ENCODE measurements around the gene SYT12.

The SYT12 gene

DNA sequence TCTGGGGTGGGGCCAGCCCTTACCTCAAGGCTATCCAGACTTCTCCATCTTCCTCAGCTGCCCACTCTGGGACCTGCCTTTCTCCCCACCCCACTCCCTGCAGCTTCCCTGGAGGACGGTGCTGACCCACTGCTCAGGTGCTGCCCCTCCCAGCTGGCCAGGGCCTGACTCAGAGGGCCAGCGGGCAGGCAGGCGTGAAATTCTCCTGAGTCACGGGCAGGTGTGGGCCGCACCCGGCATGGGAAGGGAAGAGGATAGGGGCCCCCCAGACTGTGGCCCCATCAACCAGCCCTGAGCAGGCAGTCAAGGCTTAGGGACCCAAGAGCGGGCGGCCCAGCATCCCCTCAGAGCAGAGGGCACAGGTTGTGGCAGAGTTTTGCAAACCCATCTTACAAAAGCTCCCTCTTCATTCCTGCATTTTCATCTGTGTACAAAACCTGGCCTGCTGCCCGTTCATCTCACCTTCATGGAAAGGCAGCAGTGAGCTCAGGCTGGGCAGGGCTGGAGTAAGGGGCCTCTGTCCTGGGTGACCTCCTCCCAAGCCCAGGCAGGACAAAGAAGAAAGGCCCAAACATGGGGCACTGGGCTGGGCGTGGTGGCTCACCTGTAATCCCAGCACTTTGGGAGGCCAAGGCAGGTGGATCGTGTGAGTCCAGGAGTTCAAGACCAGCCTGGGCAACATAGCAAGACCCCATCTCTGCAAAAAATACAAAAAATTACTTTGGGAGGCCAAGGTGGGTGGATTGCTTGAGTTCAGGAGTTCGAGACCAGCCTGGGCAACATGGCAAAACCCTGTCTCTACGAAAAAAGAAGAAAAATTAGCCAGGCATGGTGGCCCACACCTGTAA lies 39.8 kb downstream of the SYT12 start:
- TF ChIP-seq REST (IDR thresholded peaks at IDR 0.05; ENCODE audit: insufficient read depth in 1 of 2, low read depth in 2 of 2, low read length in 2 of 2) (no peak), FOXP2 (optimal IDR thresholded peaks at IDR 0.05; ENCODE audit: borderline replicate concordance, extremely low read depth, extremely low read length, insufficient read depth) (no peak), TAF1 (IDR thresholded peaks at IDR 0.05; ENCODE audit: borderline replicate concordance, insufficient read depth, low read length) (no peak), POLR2AphosphoS5 (IDR thresholded peaks at IDR 0.05; ENCODE audit: low read depth, low read length) (no peak), SIN3A (IDR thresholded peaks at IDR 0.05; ENCODE audit: borderline replicate concordance, insufficient read depth, low read length) (no peak)

DNA sequence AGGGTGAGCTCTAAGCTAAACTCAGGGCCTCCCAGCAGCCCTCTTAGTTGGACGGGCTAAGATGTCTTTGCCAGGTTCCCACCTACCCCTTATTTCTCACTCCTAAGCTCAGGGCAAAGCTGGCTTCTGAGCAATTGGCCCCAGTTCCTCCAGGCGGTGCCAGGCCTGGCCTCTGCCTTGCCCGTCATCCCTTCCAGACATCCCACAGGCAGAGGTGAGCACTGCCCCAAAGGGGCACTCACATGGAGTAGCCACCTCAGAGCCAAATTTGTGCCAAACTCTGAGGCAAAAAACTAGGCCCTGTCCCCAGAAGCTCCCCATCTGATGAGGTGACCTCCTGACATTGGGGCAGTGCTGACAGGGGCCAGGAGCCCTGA lies 43.4 kb downstream of the SYT12 start:
- TF ChIP-seq TAF1 (IDR thresholded peaks at IDR 0.05; ENCODE audit: borderline replicate concordance, insufficient read depth, low read length): no peak
- TF ChIP-seq REST (IDR thresholded peaks at IDR 0.05; ENCODE audit: insufficient read depth in 1 of 2, low read depth in 2 of 2, low read length in 2 of 2): no peak

GRCh38 chr11:67071420-67072284 lies 48.7 kb downstream of the SYT12 start:
- TF ChIP-seq SIN3A (IDR thresholded peaks at IDR 0.05; ENCODE audit: borderline replicate concordance, insufficient read depth, low read length) (no peak), REST (IDR thresholded peaks at IDR 0.05; ENCODE audit: insufficient read depth in 1 of 2, low read depth in 2 of 2, low read length in 2 of 2) (no peak), POLR2AphosphoS5 (IDR thresholded peaks at IDR 0.05; ENCODE audit: low read depth, low read length) (no peak), FOXP2 (optimal IDR thresholded peaks at IDR 0.05; ENCODE audit: borderline replicate concordance, extremely low read depth, extremely low read length, insufficient read depth) (peak; percentile 46), TAF1 (IDR thresholded peaks at IDR 0.05; ENCODE audit: borderline replicate concordance, insufficient read depth, low read length) (no peak)

DNA sequence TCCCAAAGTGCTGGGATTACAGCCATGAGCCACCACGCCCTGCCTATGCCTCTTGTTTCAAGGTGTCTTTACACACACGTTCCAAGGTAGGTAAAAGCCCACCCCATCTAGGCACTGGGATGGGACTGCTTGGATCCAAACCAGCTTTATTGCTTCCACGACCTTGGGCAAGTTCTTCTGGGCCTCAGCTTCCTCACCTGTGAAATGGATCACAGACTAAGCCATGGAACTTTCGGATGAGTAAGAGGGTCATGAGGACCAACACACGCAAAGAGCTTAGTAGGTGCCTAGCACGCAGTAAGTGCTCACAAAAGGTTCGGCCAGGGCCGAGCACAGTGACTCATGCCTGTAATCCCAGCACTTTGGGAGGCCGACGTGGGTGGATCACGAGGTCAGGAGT lies 49.4 kb downstream of the SYT12 start:
- TF ChIP-seq FOXP2 (optimal IDR thresholded peaks at IDR 0.05; ENCODE audit: borderline replicate concordance, extremely low read depth, extremely low read length, insufficient read depth) (no peak), POLR2AphosphoS5 (IDR thresholded peaks at IDR 0.05; ENCODE audit: low read depth, low read length) (no peak), TAF1 (IDR thresholded peaks at IDR 0.05; ENCODE audit: borderline replicate concordance, insufficient read depth, low read length) (no peak), REST (IDR thresholded peaks at IDR 0.05; ENCODE audit: insufficient read depth in 1 of 2, low read depth in 2 of 2, low read length in 2 of 2) (no peak), SIN3A (IDR thresholded peaks at IDR 0.05; ENCODE audit: borderline replicate concordance, insufficient read depth, low read length) (no peak)
